Panc1 (cell line): ENCODE results near the gene TRAK1. TPM values are rescaled to one million over a fixed set of nuclear protein-coding genes. Genes with fewer than 3 reads are reported as not detected.

Experiments used
- ATAC-seq: fragments of 200-7000 bp; cut with Tn5 transposase; 2 replicates; pipeline ENCODE4 v1.9.1; 2020; ENCODE audit warnings: mild to moderate bottlenecking, moderate library complexity
- BruUV-seq: library from RNA; stranded (reverse); fragments of 400-500 nt; replicated peaks from 2 replicates; lab custom pipeline; 2021; lab: Mats Ljungman, UMichigan
- CTCF ChIA-PET: fragments of 300-600 bp; sonication (Branson Sonifier 250); formaldehyde crosslinking; loops from one replicate; lab custom pipeline; 2022; ENCODE audit warnings: antibody characterized with exemption; lab: Charles Lee
- POLR2A ChIA-PET: fragments of 300-600 bp; sonication (Branson Sonifier 250); formaldehyde crosslinking; loops from one replicate; lab custom pipeline; 2022; ENCODE audit warnings: antibody characterized with exemption; lab: Charles Lee
- DNase-seq: peaks from one replicate; pipeline ENCODE4 v3.0.0-alpha.2; 2010; ENCODE audit warnings: low read depth, low spot score
- H3K27ac ChIP-seq: 2 replicates; pipeline ENCODE4 v1.5.1; 2011; ENCODE audit warnings: mild to moderate bottlenecking, low read length, inconsistent platforms
- H3K27me3 ChIP-seq: fragments of 200-500 bp; sonication (Bioruptor generic); 2 replicates; pipeline ENCODE4 v1.6.0; 2014; ENCODE audit warnings: low read length, inconsistent platforms; ENCODE audit not compliant: control insufficient read depth, insufficient read depth
- H3K36me3 ChIP-seq: fragments of 200-500 bp; sonication (Bioruptor generic); 2 replicates; pipeline ENCODE4 v1.5.1; 2014; ENCODE audit warnings: inconsistent platforms, mild to moderate bottlenecking, low read length, moderate library complexity; ENCODE audit not compliant: control insufficient read depth, insufficient read depth
- H3K4me1 ChIP-seq: 2 replicates; pipeline ENCODE4 v1.5.1; 2011; ENCODE audit warnings: inconsistent platforms, mild to moderate bottlenecking, low read length, moderate library complexity; ENCODE audit not compliant: control insufficient read depth, insufficient read depth
- H3K4me3 ChIP-seq, 2 experiments: 2 replicates each; pipeline ENCODE4 v1.5.1; 2011 to 2012; ENCODE audit warnings: low read depth in 2 of 2, low read length in 2 of 2, mild to moderate bottlenecking in 2 of 2, inconsistent platforms in 1 of 2, moderate library complexity in 1 of 2
- H3K9me3 ChIP-seq: fragments of 200-500 bp; sonication (Bioruptor generic); 2 replicates; pipeline ENCODE4 v1.5.1; 2014; ENCODE audit warnings: low read depth, mild to moderate bottlenecking, inconsistent platforms, low read length, moderate library complexity; ENCODE audit not compliant: control insufficient read depth, insufficient read depth
- POLR2AphosphoS5 ChIP-seq: IDR thresholded peaks from 2 replicates; pipeline ENCODE4 v1.6.1; 2012; ENCODE audit warnings: mild to moderate bottlenecking, low read depth, low read length, moderate library complexity
- SIN3A ChIP-seq: IDR thresholded peaks from 2 replicates; pipeline ENCODE4 v1.6.1; 2012; ENCODE audit warnings: low read depth, mild to moderate bottlenecking, low read length, moderate library complexity, borderline replicate concordance; ENCODE audit not compliant: insufficient read depth
- TCF7L2 ChIP-seq: IDR thresholded peaks from 2 replicates; pipeline ENCODE4 v1.6.1; 2011; ENCODE audit warnings: mild to moderate bottlenecking, low read depth, low read length, inconsistent platforms
- in situ Hi-C: cut with HindIII; loops from 2 replicates; pipeline ENCODE4 v1.10.0; 2016; ENCODE audit warnings: low sequenced_read_pairs, low pct_unique_long_range_greater_than_20kb
- intact Hi-C: fragments of 100-400 bp; cut with micrococcal nuclease; formaldehyde crosslinking; loops from one replicate; pipeline ENCODE4 v1.10.0; 2022; ENCODE audit not compliant: unreplicated experiment
- total RNA-seq: library from RNA; stranded (reverse); gene quantifications from one replicate; pipeline ENCODE4 v1.2.1, GENCODE V29; 2021; ENCODE audit not compliant: unreplicated experiment
- TF ChIP-seq, protein P1 (sequence below): fragments of 450-650 bp; IDR thresholded peaks from 2 replicates; pipeline ENCODE4 v1.5.1; 2017; ENCODE audit warnings: mild to moderate bottlenecking
- TF ChIP-seq, protein P2 (sequence below), 2 experiments: IDR thresholded peaks; 2 replicates each; pipeline ENCODE4 v1.6.1; 2011 to 2012; ENCODE audit warnings: low read depth in 2 of 2, control low read depth in 1 of 2, low read length in 1 of 2, mild to moderate bottlenecking in 1 of 2, moderate library complexity in 1 of 2; ENCODE audit not compliant: insufficient read depth in 1 of 2

TRAK1 gene
- total RNA-seq, 1 experiment from 2014 or later, result 38.4 TPM

DNA sequence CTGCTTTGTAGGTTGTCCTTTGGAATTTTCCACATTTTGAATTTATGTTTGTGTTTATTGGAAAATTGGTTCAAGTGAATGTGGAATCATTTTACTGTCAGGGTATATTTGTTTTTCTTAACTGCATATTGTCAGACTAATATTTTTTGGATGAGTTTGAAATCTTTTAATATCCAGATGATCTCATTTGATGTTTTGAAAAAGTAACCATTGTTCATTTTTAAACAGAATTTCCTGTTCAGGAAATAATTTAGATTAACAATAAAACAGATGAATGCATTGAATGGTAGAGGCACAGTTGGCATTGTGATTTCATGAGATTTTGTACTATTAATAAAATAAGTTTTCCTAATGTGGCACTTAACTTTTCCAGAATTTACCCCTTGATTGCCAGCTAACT lies 15.5 kb downstream of the TRAK1 start:
- CTCF ChIA-PET, result no interaction called here
- no peaks in the 10 kb centered on the region for H3K36me3 ChIP-seq
- no peak overlapping the region for H3K4me3 ChIP-seq
- H3K4me1 ChIP-seq, result no peaks in the 10 kb centered on the region
- no TSS peak for BruUV-seq
- in situ Hi-C loops (no loop called here), intact Hi-C loops (no loop called here)
- no peak for DNase-seq
- ATAC-seq, result no peak
- H3K27ac ChIP-seq, result no peak overlapping the region
- POLR2A ChIA-PET, result no interaction called here
- no peaks in the 10 kb centered on the region for H3K9me3 ChIP-seq
- H3K27me3 ChIP-seq, result no peaks in the 10 kb centered on the region
- no peak for TF ChIP-seq TCF7L2
- TF ChIP-seq, protein P1, sequence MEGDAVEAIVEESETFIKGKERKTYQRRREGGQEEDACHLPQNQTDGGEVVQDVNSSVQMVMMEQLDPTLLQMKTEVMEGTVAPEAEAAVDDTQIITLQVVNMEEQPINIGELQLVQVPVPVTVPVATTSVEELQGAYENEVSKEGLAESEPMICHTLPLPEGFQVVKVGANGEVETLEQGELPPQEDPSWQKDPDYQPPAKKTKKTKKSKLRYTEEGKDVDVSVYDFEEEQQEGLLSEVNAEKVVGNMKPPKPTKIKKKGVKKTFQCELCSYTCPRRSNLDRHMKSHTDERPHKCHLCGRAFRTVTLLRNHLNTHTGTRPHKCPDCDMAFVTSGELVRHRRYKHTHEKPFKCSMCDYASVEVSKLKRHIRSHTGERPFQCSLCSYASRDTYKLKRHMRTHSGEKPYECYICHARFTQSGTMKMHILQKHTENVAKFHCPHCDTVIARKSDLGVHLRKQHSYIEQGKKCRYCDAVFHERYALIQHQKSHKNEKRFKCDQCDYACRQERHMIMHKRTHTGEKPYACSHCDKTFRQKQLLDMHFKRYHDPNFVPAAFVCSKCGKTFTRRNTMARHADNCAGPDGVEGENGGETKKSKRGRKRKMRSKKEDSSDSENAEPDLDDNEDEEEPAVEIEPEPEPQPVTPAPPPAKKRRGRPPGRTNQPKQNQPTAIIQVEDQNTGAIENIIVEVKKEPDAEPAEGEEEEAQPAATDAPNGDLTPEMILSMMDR, result no peak
- TF ChIP-seq, protein P2, sequence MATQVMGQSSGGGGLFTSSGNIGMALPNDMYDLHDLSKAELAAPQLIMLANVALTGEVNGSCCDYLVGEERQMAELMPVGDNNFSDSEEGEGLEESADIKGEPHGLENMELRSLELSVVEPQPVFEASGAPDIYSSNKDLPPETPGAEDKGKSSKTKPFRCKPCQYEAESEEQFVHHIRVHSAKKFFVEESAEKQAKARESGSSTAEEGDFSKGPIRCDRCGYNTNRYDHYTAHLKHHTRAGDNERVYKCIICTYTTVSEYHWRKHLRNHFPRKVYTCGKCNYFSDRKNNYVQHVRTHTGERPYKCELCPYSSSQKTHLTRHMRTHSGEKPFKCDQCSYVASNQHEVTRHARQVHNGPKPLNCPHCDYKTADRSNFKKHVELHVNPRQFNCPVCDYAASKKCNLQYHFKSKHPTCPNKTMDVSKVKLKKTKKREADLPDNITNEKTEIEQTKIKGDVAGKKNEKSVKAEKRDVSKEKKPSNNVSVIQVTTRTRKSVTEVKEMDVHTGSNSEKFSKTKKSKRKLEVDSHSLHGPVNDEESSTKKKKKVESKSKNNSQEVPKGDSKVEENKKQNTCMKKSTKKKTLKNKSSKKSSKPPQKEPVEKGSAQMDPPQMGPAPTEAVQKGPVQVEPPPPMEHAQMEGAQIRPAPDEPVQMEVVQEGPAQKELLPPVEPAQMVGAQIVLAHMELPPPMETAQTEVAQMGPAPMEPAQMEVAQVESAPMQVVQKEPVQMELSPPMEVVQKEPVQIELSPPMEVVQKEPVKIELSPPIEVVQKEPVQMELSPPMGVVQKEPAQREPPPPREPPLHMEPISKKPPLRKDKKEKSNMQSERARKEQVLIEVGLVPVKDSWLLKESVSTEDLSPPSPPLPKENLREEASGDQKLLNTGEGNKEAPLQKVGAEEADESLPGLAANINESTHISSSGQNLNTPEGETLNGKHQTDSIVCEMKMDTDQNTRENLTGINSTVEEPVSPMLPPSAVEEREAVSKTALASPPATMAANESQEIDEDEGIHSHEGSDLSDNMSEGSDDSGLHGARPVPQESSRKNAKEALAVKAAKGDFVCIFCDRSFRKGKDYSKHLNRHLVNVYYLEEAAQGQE (IDR thresholded peaks at IDR 0.05; ENCODE audit: insufficient read depth in 1 of 2, low read depth in 2 of 2, low read length in 1 of 2), result no peak
- TF ChIP-seq POLR2AphosphoS5, result no peak
- TF ChIP-seq SIN3A, result no peak

DNA sequence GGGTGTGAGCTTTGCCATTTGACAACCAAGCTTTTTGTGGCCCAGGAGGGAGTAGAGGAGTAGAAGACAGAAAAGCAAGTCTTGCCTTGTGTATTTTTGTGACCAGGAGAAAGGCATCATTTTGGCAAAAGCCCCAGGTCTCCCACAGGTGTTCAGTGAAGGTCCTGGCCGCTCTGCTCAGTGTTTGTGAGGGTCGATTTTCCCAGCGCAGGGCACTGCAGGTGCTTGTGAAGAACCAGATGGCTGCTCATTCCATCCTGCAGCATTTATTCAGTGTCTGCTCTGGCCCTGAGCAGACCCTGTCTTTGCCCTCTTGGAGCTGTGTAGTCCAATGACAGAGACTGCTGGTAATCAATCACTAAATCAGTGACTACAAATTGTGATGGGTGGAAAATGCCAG lies 19.5 kb downstream of the TRAK1 start:
- Histone ChIP-seq H3K27me3 (no peaks in the 10 kb centered on the region), H3K27ac (no peak overlapping the region), H3K4me1 (no peaks in the 10 kb centered on the region), H3K9me3 (no peaks in the 10 kb centered on the region), H3K36me3 (no peaks in the 10 kb centered on the region), H3K4me3 (no peak overlapping the region)
- ATAC-seq, result no peak
- ChIA-PET POLR2A (no interaction called here), CTCF (no interaction called here)
- in situ Hi-C loops (no loop called here), intact Hi-C loops (no loop called here)
- TF ChIP-seq TCF7L2 (no peak), POLR2AphosphoS5 (no peak), SIN3A (no peak)
- TF ChIP-seq, protein P1, result no peak
- TF ChIP-seq, protein P2 (IDR thresholded peaks at IDR 0.05; ENCODE audit: insufficient read depth in 1 of 2, low read depth in 2 of 2, low read length in 1 of 2), result no peak
- no peak for DNase-seq
- BruUV-seq, result no TSS peak
